ENCODE data around the gene CFAP99. TPM values are rescaled to one million over a fixed set of nuclear protein-coding genes. Genes with fewer than 3 reads are reported as not detected.
A peak's percentile ranks its signal among the peaks of the same experiment; 100 is the strongest.

Gene CFAP99
- total and polyA plus RNA-seq, 2 experiments from 2014 or later, result not detected

DNA sequence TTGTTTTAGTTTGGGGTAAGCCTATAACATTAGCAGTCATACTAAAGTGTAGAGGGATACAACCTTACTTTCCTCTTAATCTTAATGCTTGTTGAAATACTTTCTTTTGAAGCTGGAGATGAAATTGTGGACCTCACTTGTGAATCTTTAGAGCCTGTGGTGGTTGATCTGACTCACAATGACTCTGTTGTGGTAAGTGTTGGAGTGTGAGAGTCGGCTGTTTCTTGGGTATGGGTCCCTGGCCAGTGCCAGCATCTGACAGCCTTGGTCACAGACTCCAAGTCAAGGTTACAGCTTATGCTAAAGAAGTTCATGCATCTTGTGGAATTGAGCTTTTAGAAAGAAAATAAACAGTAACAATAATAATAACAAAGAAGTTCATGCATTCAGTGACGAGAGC lies 81.8 kb downstream of the CFAP99 start:
- Mint-ChIP-seq H3K4me1 (no peaks in the 10 kb centered on the region), H3K27ac (no peak overlapping the region), H3K36me3 (ENCODE audit: low read depth) (peaks cover 83% of the 10 kb centered on the region), H3K9me3 (no peaks in the 10 kb centered on the region), H3K4me3 (no peak overlapping the region; the same call in 2 of the 3 replicates), H3K27me3 (ENCODE audit: insufficient read depth, low read depth, poor library complexity) (no peaks in the 10 kb centered on the region)
- Histone ChIP-seq H3K27ac (ENCODE audit: low read depth) (0 out of 2 replicates have a peak overlapping the region, but pooled peaks have one; percentile 14), H4K20me1 (replicated peaks; ENCODE audit: insufficient read depth) (peaks cover 55% of the 10 kb centered on the region), H3K36me3 (ENCODE audit: insufficient read depth) (peaks cover 59% of the 10 kb centered on the region), H3K4me3 (no peak overlapping the region), H3K4me1 (ENCODE audit: insufficient read depth) (no peaks in the 10 kb centered on the region), H3K4me2 (no peak overlapping the region), H3F3A (replicated peaks; ENCODE audit: low read depth) (peaks cover 16% of the 10 kb centered on the region), H3K79me2 (replicated peaks; ENCODE audit: insufficient read depth) (peaks cover 77% of the 10 kb centered on the region), H2AFZ (no peak overlapping the region), H3K27me3 (ENCODE audit: insufficient read depth) (no peaks in the 10 kb centered on the region), H3K9me2 (ENCODE audit: insufficient read depth) (no peaks in the 10 kb centered on the region)
- TF ChIP-seq EZH2 (IDR thresholded peaks at IDR 0.05; ENCODE audit: low read depth, unreplicated experiment), result no peak
- no peak for TF ChIP-seq JUNB (IDR thresholded peaks at IDR 0.05; ENCODE audit: unreplicated experiment)
- TF ChIP-seq NANOG (IDR thresholded peaks at IDR 0.05; ENCODE audit: borderline replicate concordance), result no peak
- no peak for TF ChIP-seq EZH2phosphoT487 (IDR thresholded peaks at IDR 0.05; ENCODE audit: unreplicated experiment)
- no peak for TF ChIP-seq ETS1 (IDR thresholded peaks at IDR 0.05)
- TF ChIP-seq, protein P1, sequence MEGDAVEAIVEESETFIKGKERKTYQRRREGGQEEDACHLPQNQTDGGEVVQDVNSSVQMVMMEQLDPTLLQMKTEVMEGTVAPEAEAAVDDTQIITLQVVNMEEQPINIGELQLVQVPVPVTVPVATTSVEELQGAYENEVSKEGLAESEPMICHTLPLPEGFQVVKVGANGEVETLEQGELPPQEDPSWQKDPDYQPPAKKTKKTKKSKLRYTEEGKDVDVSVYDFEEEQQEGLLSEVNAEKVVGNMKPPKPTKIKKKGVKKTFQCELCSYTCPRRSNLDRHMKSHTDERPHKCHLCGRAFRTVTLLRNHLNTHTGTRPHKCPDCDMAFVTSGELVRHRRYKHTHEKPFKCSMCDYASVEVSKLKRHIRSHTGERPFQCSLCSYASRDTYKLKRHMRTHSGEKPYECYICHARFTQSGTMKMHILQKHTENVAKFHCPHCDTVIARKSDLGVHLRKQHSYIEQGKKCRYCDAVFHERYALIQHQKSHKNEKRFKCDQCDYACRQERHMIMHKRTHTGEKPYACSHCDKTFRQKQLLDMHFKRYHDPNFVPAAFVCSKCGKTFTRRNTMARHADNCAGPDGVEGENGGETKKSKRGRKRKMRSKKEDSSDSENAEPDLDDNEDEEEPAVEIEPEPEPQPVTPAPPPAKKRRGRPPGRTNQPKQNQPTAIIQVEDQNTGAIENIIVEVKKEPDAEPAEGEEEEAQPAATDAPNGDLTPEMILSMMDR (conservative IDR thresholded peaks at IDR 0.05; ENCODE audit: low read depth in 2 of 2), result no peak
- TF ChIP-seq ZNF331 (CRISPR knock-in tag; IDR thresholded peaks at IDR 0.05; ENCODE audit: low read depth), result no peak
- TF ChIP-seq STAT1 (IDR thresholded peaks at IDR 0.05; ENCODE audit: unreplicated experiment), result no peak
- TF ChIP-seq, protein P2, sequence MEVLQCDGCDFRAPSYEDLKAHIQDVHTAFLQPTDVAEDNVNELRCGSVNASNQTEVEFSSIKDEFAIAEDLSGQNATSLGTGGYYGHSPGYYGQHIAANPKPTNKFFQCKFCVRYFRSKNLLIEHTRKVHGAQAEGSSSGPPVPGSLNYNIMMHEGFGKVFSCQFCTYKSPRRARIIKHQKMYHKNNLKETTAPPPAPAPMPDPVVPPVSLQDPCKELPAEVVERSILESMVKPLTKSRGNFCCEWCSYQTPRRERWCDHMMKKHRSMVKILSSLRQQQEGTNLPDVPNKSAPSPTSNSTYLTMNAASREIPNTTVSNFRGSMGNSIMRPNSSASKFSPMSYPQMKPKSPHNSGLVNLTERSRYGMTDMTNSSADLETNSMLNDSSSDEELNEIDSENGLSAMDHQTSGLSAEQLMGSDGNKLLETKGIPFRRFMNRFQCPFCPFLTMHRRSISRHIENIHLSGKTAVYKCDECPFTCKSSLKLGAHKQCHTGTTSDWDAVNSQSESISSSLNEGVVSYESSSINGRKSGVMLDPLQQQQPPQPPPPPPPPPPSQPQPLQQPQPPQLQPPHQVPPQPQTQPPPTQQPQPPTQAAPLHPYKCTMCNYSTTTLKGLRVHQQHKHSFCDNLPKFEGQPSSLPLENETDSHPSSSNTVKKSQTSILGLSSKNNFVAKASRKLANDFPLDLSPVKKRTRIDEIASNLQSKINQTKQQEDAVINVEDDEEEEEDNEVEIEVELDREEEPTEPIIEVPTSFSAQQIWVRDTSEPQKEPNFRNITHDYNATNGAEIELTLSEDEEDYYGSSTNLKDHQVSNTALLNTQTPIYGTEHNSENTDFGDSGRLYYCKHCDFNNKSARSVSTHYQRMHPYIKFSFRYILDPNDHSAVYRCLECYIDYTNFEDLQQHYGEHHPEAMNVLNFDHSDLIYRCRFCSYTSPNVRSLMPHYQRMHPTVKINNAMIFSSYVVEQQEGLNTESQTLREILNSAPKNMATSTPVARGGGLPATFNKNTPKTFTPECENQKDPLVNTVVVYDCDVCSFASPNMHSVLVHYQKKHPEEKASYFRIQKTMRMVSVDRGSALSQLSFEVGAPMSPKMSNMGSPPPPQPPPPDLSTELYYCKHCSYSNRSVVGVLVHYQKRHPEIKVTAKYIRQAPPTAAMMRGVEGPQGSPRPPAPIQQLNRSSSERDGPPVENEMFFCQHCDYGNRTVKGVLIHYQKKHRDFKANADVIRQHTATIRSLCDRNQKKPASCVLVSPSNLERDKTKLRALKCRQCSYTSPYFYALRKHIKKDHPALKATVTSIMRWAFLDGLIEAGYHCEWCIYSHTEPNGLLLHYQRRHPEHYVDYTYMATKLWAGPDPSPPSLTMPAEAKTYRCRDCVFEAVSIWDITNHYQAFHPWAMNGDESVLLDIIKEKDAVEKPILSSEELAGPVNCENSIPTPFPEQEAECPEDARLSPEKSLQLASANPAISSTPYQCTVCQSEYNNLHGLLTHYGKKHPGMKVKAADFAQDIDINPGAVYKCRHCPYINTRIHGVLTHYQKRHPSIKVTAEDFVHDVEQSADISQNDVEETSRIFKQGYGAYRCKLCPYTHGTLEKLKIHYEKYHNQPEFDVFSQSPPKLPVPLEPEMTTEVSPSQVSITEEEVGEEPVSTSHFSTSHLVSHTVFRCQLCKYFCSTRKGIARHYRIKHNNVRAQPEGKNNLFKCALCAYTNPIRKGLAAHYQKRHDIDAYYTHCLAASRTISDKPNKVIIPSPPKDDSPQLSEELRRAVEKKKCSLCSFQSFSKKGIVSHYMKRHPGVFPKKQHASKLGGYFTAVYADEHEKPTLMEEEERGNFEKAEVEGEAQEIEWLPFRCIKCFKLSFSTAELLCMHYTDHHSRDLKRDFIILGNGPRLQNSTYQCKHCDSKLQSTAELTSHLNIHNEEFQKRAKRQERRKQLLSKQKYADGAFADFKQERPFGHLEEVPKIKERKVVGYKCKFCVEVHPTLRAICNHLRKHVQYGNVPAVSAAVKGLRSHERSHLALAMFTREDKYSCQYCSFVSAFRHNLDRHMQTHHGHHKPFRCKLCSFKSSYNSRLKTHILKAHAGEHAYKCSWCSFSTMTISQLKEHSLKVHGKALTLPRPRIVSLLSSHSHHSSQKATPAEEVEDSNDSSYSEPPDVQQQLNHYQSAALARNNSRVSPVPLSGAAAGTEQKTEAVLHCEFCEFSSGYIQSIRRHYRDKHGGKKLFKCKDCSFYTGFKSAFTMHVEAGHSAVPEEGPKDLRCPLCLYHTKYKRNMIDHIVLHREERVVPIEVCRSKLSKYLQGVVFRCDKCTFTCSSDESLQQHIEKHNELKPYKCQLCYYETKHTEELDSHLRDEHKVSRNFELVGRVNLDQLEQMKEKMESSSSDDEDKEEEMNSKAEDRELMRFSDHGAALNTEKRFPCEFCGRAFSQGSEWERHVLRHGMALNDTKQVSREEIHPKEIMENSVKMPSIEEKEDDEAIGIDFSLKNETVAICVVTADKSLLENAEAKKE (CRISPR knock-in tag; IDR thresholded peaks at IDR 0.05), result no peak
- no peak for TF ChIP-seq CREB1 (CRISPR knock-in tag; IDR thresholded peaks at IDR 0.05; ENCODE audit: low read depth)
- TF ChIP-seq, protein P3, sequence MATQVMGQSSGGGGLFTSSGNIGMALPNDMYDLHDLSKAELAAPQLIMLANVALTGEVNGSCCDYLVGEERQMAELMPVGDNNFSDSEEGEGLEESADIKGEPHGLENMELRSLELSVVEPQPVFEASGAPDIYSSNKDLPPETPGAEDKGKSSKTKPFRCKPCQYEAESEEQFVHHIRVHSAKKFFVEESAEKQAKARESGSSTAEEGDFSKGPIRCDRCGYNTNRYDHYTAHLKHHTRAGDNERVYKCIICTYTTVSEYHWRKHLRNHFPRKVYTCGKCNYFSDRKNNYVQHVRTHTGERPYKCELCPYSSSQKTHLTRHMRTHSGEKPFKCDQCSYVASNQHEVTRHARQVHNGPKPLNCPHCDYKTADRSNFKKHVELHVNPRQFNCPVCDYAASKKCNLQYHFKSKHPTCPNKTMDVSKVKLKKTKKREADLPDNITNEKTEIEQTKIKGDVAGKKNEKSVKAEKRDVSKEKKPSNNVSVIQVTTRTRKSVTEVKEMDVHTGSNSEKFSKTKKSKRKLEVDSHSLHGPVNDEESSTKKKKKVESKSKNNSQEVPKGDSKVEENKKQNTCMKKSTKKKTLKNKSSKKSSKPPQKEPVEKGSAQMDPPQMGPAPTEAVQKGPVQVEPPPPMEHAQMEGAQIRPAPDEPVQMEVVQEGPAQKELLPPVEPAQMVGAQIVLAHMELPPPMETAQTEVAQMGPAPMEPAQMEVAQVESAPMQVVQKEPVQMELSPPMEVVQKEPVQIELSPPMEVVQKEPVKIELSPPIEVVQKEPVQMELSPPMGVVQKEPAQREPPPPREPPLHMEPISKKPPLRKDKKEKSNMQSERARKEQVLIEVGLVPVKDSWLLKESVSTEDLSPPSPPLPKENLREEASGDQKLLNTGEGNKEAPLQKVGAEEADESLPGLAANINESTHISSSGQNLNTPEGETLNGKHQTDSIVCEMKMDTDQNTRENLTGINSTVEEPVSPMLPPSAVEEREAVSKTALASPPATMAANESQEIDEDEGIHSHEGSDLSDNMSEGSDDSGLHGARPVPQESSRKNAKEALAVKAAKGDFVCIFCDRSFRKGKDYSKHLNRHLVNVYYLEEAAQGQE (IDR thresholded peaks at IDR 0.05; ENCODE audit: unreplicated experiment), result no peak
- TF ChIP-seq ZNF114 (CRISPR knock-in tag; IDR thresholded peaks at IDR 0.05), result no peak
- TF ChIP-seq POLR2AphosphoS5 (IDR thresholded peaks at IDR 0.05; ENCODE audit: low read depth), result no peak
- DNase-seq (ENCODE audit: low spot score), result no peak
- ATAC-seq, result no peak

All from GM23338 (cell line).